ENCODE measurements around the gene SCART1.
"Not testable (repeated sequence)": the region's sequence is repeated elsewhere in the genome, so short reads cannot be mapped to it uniquely, and the experiment has no call there.

The SCART1 gene

DNA sequence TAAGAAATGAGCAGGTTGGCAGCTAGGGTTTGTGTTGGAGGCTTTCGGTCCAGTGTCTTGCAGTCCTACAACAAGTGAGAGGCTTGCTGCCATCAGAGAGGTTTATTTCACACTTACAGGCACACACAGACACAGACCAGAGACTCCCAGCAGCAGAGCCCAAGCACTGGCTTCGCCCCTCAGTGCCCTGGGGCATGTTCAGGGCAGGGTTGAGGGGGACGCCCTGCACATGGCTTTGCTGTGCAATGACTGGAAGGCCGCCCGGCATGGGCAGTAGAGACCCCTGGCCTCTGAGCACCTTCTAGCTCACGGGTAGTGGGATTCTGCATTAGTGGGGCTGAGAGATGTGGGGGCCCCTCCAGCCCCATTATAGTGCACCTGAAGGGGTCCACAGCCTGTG lies 33.2 kb upstream of the SCART1 start:
- Histone ChIP-seq H3K4me3 (ENCODE audit: low read length) (no peak overlapping the region), H3K36me3 (ENCODE audit: insufficient read depth, low read length) (peaks cover 31% of the 10 kb centered on the region), H3K9me3 (replicated peaks; ENCODE audit: low read length) (no peaks in the 10 kb centered on the region), H3K4me2 (ENCODE audit: low read length) (no peak overlapping the region), H3K9ac (ENCODE audit: low read depth, low read length) (no peak overlapping the region), H3K4me1 (ENCODE audit: control insufficient read depth, insufficient read depth, low read length) (peaks cover 8% of the 10 kb centered on the region), H3K27me3 (ENCODE audit: control insufficient read depth, insufficient read depth, low read length) (peaks cover 13% of the 10 kb centered on the region)

DNA sequence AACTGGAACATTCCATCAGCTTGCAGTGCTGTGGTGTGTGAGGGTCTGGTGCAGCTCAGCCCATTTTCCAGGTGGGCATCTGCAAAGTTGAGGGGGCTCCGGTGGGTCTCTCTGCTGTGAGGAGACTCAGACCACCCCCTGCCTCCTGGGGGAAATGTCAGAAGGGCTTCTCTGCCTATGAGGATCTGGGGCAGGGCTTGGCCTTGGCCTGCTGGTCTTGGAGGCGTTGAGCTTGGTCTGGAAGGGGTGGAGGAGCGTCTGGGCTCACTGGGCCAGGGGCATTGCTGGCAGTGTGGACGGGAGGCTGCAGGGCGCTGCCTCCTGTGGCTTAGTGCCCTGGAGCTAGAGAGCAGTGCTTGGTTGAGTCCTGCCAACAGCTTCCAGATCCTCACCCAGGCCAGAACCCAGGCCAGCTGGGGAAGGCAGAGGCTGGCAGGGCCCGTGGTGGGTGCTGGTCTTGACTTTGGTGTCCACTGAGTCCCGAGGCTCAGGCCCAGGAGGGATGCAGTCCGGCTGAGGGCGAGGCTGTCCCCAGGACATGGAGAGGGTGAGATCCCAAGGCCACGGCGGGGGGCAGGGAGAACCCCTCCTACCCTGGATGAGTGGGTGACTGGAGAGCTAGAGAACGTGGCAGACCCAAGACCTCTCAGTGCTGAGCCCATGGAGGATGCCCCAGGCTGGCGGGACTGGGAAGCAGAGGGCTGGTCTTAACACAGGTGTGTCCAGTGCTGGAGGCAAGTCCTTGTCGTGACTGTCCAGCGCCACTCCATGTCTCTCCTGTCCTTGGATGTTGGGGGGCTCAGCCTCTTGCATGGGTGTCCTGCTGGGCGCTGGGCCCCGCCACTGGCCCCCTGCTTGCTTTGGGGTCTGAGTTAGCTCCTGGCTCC lies 32.2 kb upstream of the SCART1 start:
- Histone ChIP-seq H3K27me3 (ENCODE audit: control insufficient read depth, insufficient read depth, low read length) (peaks cover 13% of the 10 kb centered on the region), H3K9ac (ENCODE audit: low read depth, low read length) (no peak overlapping the region), H3K9me3 (replicated peaks; ENCODE audit: low read length) (no peaks in the 10 kb centered on the region), H3K4me1 (ENCODE audit: control insufficient read depth, insufficient read depth, low read length) (peaks cover 8% of the 10 kb centered on the region), H3K36me3 (ENCODE audit: insufficient read depth, low read length) (peaks cover 26% of the 10 kb centered on the region), H3K4me2 (ENCODE audit: low read length) (no peak overlapping the region), H3K4me3 (ENCODE audit: low read length) (no peak overlapping the region)

- peaks cover 13% of the 10 kb centered on the region for H3K27me3 ChIP-seq (ENCODE audit: control insufficient read depth, insufficient read depth, low read length)
- no peak overlapping the region for H3K9ac ChIP-seq (ENCODE audit: low read depth, low read length)
- peaks cover 26% of the 10 kb centered on the region for H3K36me3 ChIP-seq (ENCODE audit: insufficient read depth, low read length)
- H3K4me1 ChIP-seq (ENCODE audit: control insufficient read depth, insufficient read depth, low read length): peaks cover 8% of the 10 kb centered on the region
- no peaks in the 10 kb centered on the region for H3K9me3 ChIP-seq (replicated peaks; ENCODE audit: low read length)
- no peak overlapping the region for H3K4me2 ChIP-seq (ENCODE audit: low read length)
- H3K4me3 ChIP-seq (ENCODE audit: low read length): no peak overlapping the region
These were observed 31.4 kb upstream of the SCART1 start for GRCh38 chr10:133422223-133422806.

DNA sequence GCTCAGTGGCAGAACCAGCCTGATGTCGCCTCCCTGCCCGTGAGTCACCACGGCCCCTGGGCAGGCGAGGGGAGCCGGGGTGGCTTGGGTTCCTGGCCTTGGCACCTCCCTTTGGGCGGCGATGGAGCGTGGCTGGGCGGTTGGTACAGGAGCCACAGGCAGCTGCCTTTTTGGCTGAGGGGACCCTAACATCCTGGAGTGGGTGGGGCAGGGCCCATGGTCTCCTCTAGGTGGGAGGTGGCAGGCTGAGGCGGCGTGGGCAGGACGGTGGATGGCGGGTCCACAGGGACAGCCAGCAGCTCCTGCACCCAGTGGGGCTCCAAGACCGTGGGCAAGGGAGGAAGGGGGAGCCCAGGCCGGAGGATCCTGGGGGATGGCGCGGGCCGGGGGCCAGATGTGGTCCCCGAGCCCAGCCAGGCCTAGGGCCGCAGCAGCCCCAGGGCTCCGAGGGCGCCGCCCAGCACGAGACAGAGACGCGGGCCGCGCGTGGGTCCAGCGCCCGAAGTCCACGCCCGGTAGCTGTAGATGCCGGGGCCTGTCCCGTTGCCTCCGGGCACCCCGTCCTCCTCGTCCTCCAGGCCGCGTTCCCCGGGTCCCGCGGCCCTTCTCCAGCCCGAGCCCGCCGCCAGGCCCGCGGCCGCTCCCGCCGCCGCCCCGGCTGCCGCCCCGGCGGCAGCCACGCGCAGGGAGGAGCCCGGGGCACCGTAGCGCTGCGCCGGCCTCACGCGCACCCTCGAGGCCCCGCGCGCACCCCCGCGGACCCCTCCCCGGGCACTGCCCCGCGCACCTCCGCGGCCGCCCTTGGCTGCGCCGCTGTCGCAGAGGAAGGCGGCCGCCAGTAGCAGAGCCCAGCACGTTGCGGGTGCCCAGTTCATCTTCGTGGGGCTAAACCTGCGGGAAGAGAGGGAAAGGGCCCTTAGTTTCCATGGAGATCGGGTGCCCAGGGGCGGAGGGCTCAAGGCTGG lies 30.7 kb upstream of the SCART1 start:
- Histone ChIP-seq H3K4me2 (ENCODE audit: low read length) (peak overlapping the region; percentile 62), H3K9me3 (replicated peaks; ENCODE audit: low read length) (no peaks in the 10 kb centered on the region), H3K27me3 (ENCODE audit: control insufficient read depth, insufficient read depth, low read length) (peaks cover 13% of the 10 kb centered on the region), H3K4me1 (ENCODE audit: control insufficient read depth, insufficient read depth, low read length) (peaks cover 8% of the 10 kb centered on the region), H3K4me3 (ENCODE audit: low read length) (peak overlapping the region; percentile 45), H3K9ac (ENCODE audit: low read depth, low read length) (no peak overlapping the region), H3K36me3 (ENCODE audit: insufficient read depth, low read length) (peaks cover 26% of the 10 kb centered on the region)

DNA sequence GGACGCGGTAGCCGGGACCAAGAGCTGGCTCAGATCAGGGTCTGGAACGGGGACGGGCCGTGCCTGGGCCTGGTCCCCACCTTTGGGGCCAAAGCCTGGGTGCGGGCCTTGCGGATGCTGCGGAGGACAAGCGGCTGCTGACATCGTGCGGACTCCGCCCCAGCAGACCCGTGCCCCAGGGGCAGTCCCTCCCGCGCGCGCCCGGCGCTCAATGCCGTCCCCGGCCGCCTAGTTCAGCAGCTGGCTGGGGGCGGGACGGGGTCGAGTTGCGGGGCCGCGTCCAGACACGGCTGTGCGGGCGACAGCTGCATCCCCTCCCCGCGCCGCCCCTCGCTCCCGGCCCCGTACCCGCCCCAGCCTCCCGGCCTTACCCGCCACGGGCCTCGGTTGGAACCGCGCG lies 29.6 kb upstream of the SCART1 start:
- H3K27me3 ChIP-seq (ENCODE audit: control insufficient read depth, insufficient read depth, low read length): peaks cover 13% of the 10 kb centered on the region
- not testable (repeated sequence) for H3K4me3 ChIP-seq (ENCODE audit: low read length); H3K9ac ChIP-seq (ENCODE audit: low read depth, low read length); H3K4me2 ChIP-seq (ENCODE audit: low read length); H3K4me1 ChIP-seq (ENCODE audit: control insufficient read depth, insufficient read depth, low read length); H3K9me3 ChIP-seq (replicated peaks; ENCODE audit: low read length)
- H3K36me3 ChIP-seq (ENCODE audit: insufficient read depth, low read length): peaks cover 17% of the 10 kb centered on the region

- H3K9ac ChIP-seq (ENCODE audit: low read depth, low read length); H3K4me1 ChIP-seq (ENCODE audit: control insufficient read depth, insufficient read depth, low read length); H3K9me3 ChIP-seq (replicated peaks; ENCODE audit: low read length); H3K4me3 ChIP-seq (ENCODE audit: low read length): not testable (repeated sequence)
- H3K27me3 ChIP-seq (ENCODE audit: control insufficient read depth, insufficient read depth, low read length): peaks cover 13% of the 10 kb centered on the region
- H3K36me3 ChIP-seq (ENCODE audit: insufficient read depth, low read length): peaks cover 12% of the 10 kb centered on the region
- peak within 1 kb of the TSS; percentile 62 for H3K4me2 ChIP-seq (ENCODE audit: low read length)
These were observed 29.1 kb upstream of the SCART1 start, which contains the start of gene SPRN for GRCh38 chr10:133424601-133425000. SPRN (minus strand) TSS chr10:133424625; CDS start chr10:133423681, 944 bp downstream.

- not testable (repeated sequence) for H3K36me3 ChIP-seq (ENCODE audit: insufficient read depth, low read length); H3K9ac ChIP-seq (ENCODE audit: low read depth, low read length); H3K9me3 ChIP-seq (replicated peaks; ENCODE audit: low read length); H3K4me1 ChIP-seq (ENCODE audit: control insufficient read depth, insufficient read depth, low read length); H3K27me3 ChIP-seq (ENCODE audit: control insufficient read depth, insufficient read depth, low read length); H3K4me2 ChIP-seq (ENCODE audit: low read length); H3K4me3 ChIP-seq (ENCODE audit: low read length)
These were observed 24.2 kb upstream of the SCART1 start for GRCh38 chr10:133429571-133429970.

- not testable (repeated sequence) for H3K9me3 ChIP-seq (replicated peaks; ENCODE audit: low read length); H3K4me2 ChIP-seq (ENCODE audit: low read length); H3K4me3 ChIP-seq (ENCODE audit: low read length); H3K27me3 ChIP-seq (ENCODE audit: control insufficient read depth, insufficient read depth, low read length); H3K36me3 ChIP-seq (ENCODE audit: insufficient read depth, low read length); H3K4me1 ChIP-seq (ENCODE audit: control insufficient read depth, insufficient read depth, low read length); H3K9ac ChIP-seq (ENCODE audit: low read depth, low read length)
These were observed 21.7 kb upstream of the SCART1 start for GRCh38 chr10:133431888-133432613.

DNA sequence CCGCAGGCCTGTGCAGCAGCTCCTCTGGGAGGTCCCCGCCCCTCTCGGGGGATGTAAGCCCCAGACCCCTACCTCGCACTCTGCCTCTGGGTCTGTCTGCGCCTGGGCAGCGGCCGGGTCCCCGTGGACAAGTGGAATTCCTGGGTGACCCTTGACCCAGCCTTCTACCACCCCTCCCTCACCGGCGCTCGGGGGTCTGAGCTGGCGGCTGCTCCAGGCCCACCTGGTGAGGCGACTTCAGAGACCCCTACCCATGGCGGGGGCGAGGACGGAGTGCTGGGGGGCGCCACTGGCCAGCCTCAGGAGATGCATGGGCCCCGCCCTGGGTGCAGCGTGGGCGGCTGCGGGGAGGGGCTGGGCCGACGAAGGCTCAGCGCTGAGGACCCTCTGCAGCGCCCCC lies 21.0 kb upstream of the SCART1 start:
- not testable (repeated sequence) for H3K4me1 ChIP-seq (ENCODE audit: control insufficient read depth, insufficient read depth, low read length); H3K36me3 ChIP-seq (ENCODE audit: insufficient read depth, low read length); H3K9me3 ChIP-seq (replicated peaks; ENCODE audit: low read length); H3K4me3 ChIP-seq (ENCODE audit: low read length); H3K27me3 ChIP-seq (ENCODE audit: control insufficient read depth, insufficient read depth, low read length); H3K4me2 ChIP-seq (ENCODE audit: low read length); H3K9ac ChIP-seq (ENCODE audit: low read depth, low read length)

DNA sequence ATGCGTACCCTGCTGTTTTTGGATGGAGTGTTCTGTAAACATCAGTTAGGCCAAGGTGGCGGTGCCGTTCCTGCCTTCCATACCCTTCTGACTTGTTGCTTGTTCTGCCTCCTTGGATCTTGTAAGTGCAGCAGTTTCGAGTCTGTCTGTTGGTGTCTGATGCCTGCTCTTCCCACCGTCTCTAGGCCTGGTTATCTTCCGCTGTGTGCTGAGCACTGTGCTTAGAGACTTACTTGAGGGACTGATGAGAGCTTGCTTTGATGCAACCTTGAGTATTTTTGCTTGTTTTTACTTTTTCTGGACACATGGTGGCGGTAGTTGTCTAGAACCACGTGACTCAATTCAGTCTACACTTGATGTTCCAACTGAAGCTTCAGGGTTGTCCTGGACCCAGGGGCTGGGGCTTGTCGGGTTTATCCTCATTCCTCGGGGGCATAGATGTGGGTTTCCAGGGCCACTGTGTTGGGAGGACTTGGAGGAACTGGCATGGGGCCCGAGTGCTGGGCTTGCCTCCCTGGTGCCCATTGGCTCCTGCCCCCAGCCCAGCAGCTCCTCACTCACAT lies 15.0 kb upstream of the SCART1 start:
- no peaks in the 10 kb centered on the region for H3K36me3 ChIP-seq (ENCODE audit: insufficient read depth, low read length)
- no peak overlapping the region for H3K9ac ChIP-seq (ENCODE audit: low read depth, low read length)
- no peak overlapping the region for H3K4me2 ChIP-seq (ENCODE audit: low read length)
- H3K9me3 ChIP-seq (replicated peaks; ENCODE audit: low read length): no peaks in the 10 kb centered on the region
- H3K4me3 ChIP-seq (ENCODE audit: low read length): no peak overlapping the region
- no peaks in the 10 kb centered on the region for H3K27me3 ChIP-seq (ENCODE audit: control insufficient read depth, insufficient read depth, low read length)
- H3K4me1 ChIP-seq (ENCODE audit: control insufficient read depth, insufficient read depth, low read length): no peaks in the 10 kb centered on the region

Measured in skeletal muscle satellite cell (primary cell).